ENCODE data around the gene FCRL2. TPM values are rescaled to one million over a fixed set of nuclear protein-coding genes. Genes with fewer than 3 reads are reported as not detected.

Gene FCRL2
- total and polyA plus RNA-seq, 7 experiments from 2014 or later, result 0.09 to 3.2 (median 0.45) TPM; not detected in 3

GRCh38 chr1:157775101-157775870, 1.6 kb downstream of the FCRL2 start:
- peaks cover 0 to 5% (median 0%) of the 10 kb centered on the region in 7 donors for H3K4me1 Mint-ChIP-seq
- ATAC-seq (no peak), DNase-seq (no peak)
- no peak overlapping the region for H3K4me3 ChIP-seq (ENCODE audit: low read length)
- peaks cover 0 to 6% (median 0%) of the 10 kb centered on the region in 11 donors for H3K9me3 Mint-ChIP-seq
- no peak overlapping the region for H3K27ac ChIP-seq (ENCODE audit: low read depth, low read length)
- H3K4me1 ChIP-seq (ENCODE audit: control insufficient read depth in 2 of 2, insufficient read depth in 2 of 2, low read length in 2 of 2), result no peaks in the 10 kb centered on the region
- intact Hi-C loops (cut with micrococcal nuclease), result no loop called here
- H3K36me3 ChIP-seq (ENCODE audit: control insufficient read depth in 2 of 3, insufficient read depth in 3 of 3, low read length in 3 of 3), result no peaks in the 10 kb centered on the region
- H3K9me3 ChIP-seq (ENCODE audit: control insufficient read depth in 2 of 3, low read length in 3 of 3), result no peaks in the 10 kb centered on the region
- H3K27ac Mint-ChIP-seq, result no peak overlapping the region
- H3K36me3 Mint-ChIP-seq, result no peaks in the 10 kb centered on the region
- H3K4me3 Mint-ChIP-seq, result no peak overlapping the region
- ChIA-PET CTCF (no interaction called here), POLR2A (no interaction called here)
- peaks cover 3 to 26% (median 6%) of the 10 kb centered on the region in 5 donors for H3K27me3 Mint-ChIP-seq
- H3K27me3 ChIP-seq (ENCODE audit: control insufficient read depth in 2 of 2, insufficient read depth in 2 of 2, low read length in 2 of 2), result no peaks in the 10 kb centered on the region

GRCh38 chr1:157774412-157774811, 2.5 kb downstream of the FCRL2 start:
- no peak overlapping the region for H3K4me3 ChIP-seq (ENCODE audit: low read length)
- CTCF ChIA-PET, result no interaction called here
- no peaks in the 10 kb centered on the region for H3K9me3 ChIP-seq (ENCODE audit: control insufficient read depth in 2 of 3, low read length in 3 of 3)
- H3K27me3 ChIP-seq (ENCODE audit: control insufficient read depth in 2 of 2, insufficient read depth in 2 of 2, low read length in 2 of 2), result no peaks in the 10 kb centered on the region
- POLR2A ChIA-PET, result no interaction called here
- peaks cover 0 to 4% of the 10 kb centered on the region in 2 donors for H3K4me1 ChIP-seq (ENCODE audit: control insufficient read depth in 2 of 2, insufficient read depth in 2 of 2, low read length in 2 of 2)
- Mint-ChIP-seq H3K27ac (no peak overlapping the region), H3K27me3 (peaks cover 3 to 19% (median 6%) of the 10 kb centered on the region in 5 donors), H3K9me3 (peaks cover 0 to 3% (median 0%) of the 10 kb centered on the region in 11 donors), H3K36me3 (no peaks in the 10 kb centered on the region), H3K4me1 (peaks cover 0 to 5% (median 0%) of the 10 kb centered on the region in 7 donors), H3K4me3 (no peak overlapping the region)
- intact Hi-C loops (cut with micrococcal nuclease), result no loop called here
- DNase-seq (no peak), ATAC-seq (no peak)
- H3K27ac ChIP-seq (ENCODE audit: low read depth, low read length), result no peak overlapping the region
- H3K36me3 ChIP-seq (ENCODE audit: control insufficient read depth in 2 of 3, insufficient read depth in 3 of 3, low read length in 3 of 3), result no peaks in the 10 kb centered on the region

GRCh38 chr1:157773493-157774350, 3.2 kb downstream of the FCRL2 start:
- H3K36me3 ChIP-seq (ENCODE audit: control insufficient read depth in 2 of 3, insufficient read depth in 3 of 3, low read length in 3 of 3), result no peaks in the 10 kb centered on the region
- peaks cover 0 to 2% (median 0%) of the 10 kb centered on the region in 11 donors for H3K9me3 Mint-ChIP-seq
- H3K36me3 Mint-ChIP-seq, result no peaks in the 10 kb centered on the region
- no peak for DNase-seq
- H3K4me3 Mint-ChIP-seq, result no peak overlapping the region
- H3K4me1 Mint-ChIP-seq, result peaks cover 0 to 5% (median 0%) of the 10 kb centered on the region in 7 donors
- ChIA-PET CTCF (no interaction called here), POLR2A (no interaction called here)
- H3K27me3 ChIP-seq (ENCODE audit: control insufficient read depth in 2 of 2, insufficient read depth in 2 of 2, low read length in 2 of 2), result no peaks in the 10 kb centered on the region
- ATAC-seq, result peak; percentile 53
- no peak overlapping the region for H3K4me3 ChIP-seq (ENCODE audit: low read length)
- no peak overlapping the region for H3K27ac Mint-ChIP-seq
- H3K9me3 ChIP-seq (ENCODE audit: control insufficient read depth in 2 of 3, low read length in 3 of 3), result no peaks in the 10 kb centered on the region
- H3K27ac ChIP-seq (ENCODE audit: low read depth, low read length), result no peak overlapping the region
- H3K4me1 ChIP-seq (ENCODE audit: control insufficient read depth in 2 of 2, insufficient read depth in 2 of 2, low read length in 2 of 2), result peaks cover 0 to 4% of the 10 kb centered on the region in 2 donors
- peaks cover 3 to 15% (median 6%) of the 10 kb centered on the region in 5 donors for H3K27me3 Mint-ChIP-seq
- intact Hi-C loops (cut with micrococcal nuclease), result no loop called here

DNA sequence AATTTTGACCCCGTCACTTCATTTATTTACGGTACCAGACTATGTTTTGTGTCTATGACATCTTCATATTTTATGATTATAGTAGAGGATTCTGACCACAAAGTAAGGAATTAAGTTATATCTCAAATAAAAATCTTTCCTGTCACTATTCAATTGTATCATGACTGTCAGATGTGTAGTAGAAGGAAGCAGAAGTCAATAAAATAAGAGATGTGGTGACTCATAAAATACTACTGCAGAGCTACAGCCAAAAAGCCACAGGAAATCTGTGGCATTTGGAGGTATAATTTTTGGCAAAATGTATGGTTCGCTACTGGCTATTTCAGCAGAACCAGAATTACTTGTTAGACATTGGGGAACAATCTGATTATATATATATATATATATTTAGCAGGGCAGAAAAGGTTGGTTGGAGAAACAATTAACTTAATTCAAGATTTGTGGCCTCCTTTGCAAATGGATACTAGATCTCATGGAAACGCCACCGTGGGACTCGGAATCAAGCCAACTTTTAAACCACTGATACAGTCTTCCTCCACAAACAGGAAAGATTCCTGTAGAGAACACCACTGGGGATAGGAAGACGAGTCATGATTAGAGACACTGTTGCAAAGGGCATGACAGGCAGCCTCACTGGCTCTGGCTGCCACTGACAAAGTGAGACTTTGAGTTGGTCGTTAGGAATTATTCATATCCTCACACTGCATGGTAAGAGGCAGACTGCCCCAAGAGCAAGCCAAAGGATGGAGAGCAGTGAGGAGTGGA, 5.1 kb downstream of the FCRL2 start:
- H3K9me3 ChIP-seq (ENCODE audit: control insufficient read depth in 2 of 3, low read length in 3 of 3), result no peaks in the 10 kb centered on the region
- no peak overlapping the region for H3K27ac ChIP-seq (ENCODE audit: low read depth, low read length)
- peaks cover 0 to 4% of the 10 kb centered on the region in 2 donors for H3K4me1 ChIP-seq (ENCODE audit: control insufficient read depth in 2 of 2, insufficient read depth in 2 of 2, low read length in 2 of 2)
- Mint-ChIP-seq H3K27ac (no peak overlapping the region), H3K27me3 (peaks cover 0 to 15% (median 6%) of the 10 kb centered on the region in 5 donors), H3K36me3 (no peaks in the 10 kb centered on the region), H3K4me3 (no peak overlapping the region), H3K4me1 (peaks cover 0 to 5% (median 0%) of the 10 kb centered on the region in 7 donors), H3K9me3 (peaks cover 0 to 2% (median 0%) of the 10 kb centered on the region in 11 donors)
- ATAC-seq, result peak; percentile 27
- CTCF ChIA-PET, result no interaction called here
- no peaks in the 10 kb centered on the region for H3K36me3 ChIP-seq (ENCODE audit: control insufficient read depth in 2 of 3, insufficient read depth in 3 of 3, low read length in 3 of 3)
- H3K4me3 ChIP-seq (ENCODE audit: low read length), result no peak overlapping the region
- H3K27me3 ChIP-seq (ENCODE audit: control insufficient read depth in 2 of 2, insufficient read depth in 2 of 2, low read length in 2 of 2), result no peaks in the 10 kb centered on the region
- POLR2A ChIA-PET, result no interaction called here
- intact Hi-C loops (cut with micrococcal nuclease), result no loop called here
- DNase-seq, result no peak

GRCh38 chr1:157770442-157771043, 6.4 kb downstream of the FCRL2 start:
- ChIA-PET POLR2A (no interaction called here), CTCF (no interaction called here)
- no peaks in the 10 kb centered on the region for H3K9me3 ChIP-seq (ENCODE audit: control insufficient read depth in 2 of 3, low read length in 3 of 3)
- Mint-ChIP-seq H3K4me1 (peaks cover 0 to 5% (median 0%) of the 10 kb centered on the region in 7 donors), H3K9me3 (peaks cover 0 to 2% (median 0%) of the 10 kb centered on the region in 11 donors), H3K27ac (no peak overlapping the region), H3K27me3 (peaks cover 0 to 14% (median 3%) of the 10 kb centered on the region in 5 donors), H3K4me3 (no peak overlapping the region), H3K36me3 (no peaks in the 10 kb centered on the region)
- intact Hi-C loops (cut with micrococcal nuclease), result no loop called here
- H3K4me1 ChIP-seq (ENCODE audit: control insufficient read depth in 2 of 2, insufficient read depth in 2 of 2, low read length in 2 of 2), result peaks cover 0 to 4% of the 10 kb centered on the region in 2 donors
- DNase-seq (no peak), ATAC-seq (no peak)
- no peaks in the 10 kb centered on the region for H3K36me3 ChIP-seq (ENCODE audit: control insufficient read depth in 2 of 3, insufficient read depth in 3 of 3, low read length in 3 of 3)
- H3K4me3 ChIP-seq (ENCODE audit: low read length), result no peak overlapping the region
- H3K27ac ChIP-seq (ENCODE audit: low read depth, low read length), result no peak overlapping the region
- no peaks in the 10 kb centered on the region for H3K27me3 ChIP-seq (ENCODE audit: control insufficient read depth in 2 of 2, insufficient read depth in 2 of 2, low read length in 2 of 2)

GRCh38 chr1:157766792-157767191, 10.1 kb downstream of the FCRL2 start:
- ATAC-seq, result no peak

More at GRCh38 chr1:157766792-157767191, 10.1 kb downstream of the FCRL2 start:
- ChIA-PET CTCF (no interaction called here), POLR2A (no interaction called here)
- Mint-ChIP-seq H3K9me3 (peaks cover 0 to 3% (median 0%) of the 10 kb centered on the region in 11 donors), H3K27ac (no peak overlapping the region), H3K4me1 (peaks cover 0 to 4% (median 0%) of the 10 kb centered on the region in 7 donors), H3K36me3 (no peaks in the 10 kb centered on the region), H3K4me3 (no peak overlapping the region), H3K27me3 (peaks cover 0 to 13% (median 2%) of the 10 kb centered on the region in 5 donors)
- Histone ChIP-seq H3K27me3 (ENCODE audit: control insufficient read depth in 2 of 2, insufficient read depth in 2 of 2, low read length in 2 of 2) (no peaks in the 10 kb centered on the region), H3K9me3 (ENCODE audit: control insufficient read depth in 2 of 3, low read length in 3 of 3) (no peaks in the 10 kb centered on the region), H3K4me3 (ENCODE audit: low read length) (no peak overlapping the region), H3K4me1 (ENCODE audit: control insufficient read depth in 2 of 2, insufficient read depth in 2 of 2, low read length in 2 of 2) (peaks cover 0 to 4% of the 10 kb centered on the region in 2 donors), H3K36me3 (ENCODE audit: control insufficient read depth in 2 of 3, insufficient read depth in 3 of 3, low read length in 3 of 3) (no peaks in the 10 kb centered on the region), H3K27ac (ENCODE audit: low read depth, low read length) (no peak overlapping the region)
- intact Hi-C loops (cut with micrococcal nuclease), result no loop called here
- no peak for DNase-seq

Measured in naive thymus-derived CD4-positive, alpha-beta T cell (primary cell).